HK-2 (cell line): ENCODE measurements around the gene BNIP5.

Source experiments
- DNase-seq: peaks from one replicate; pipeline ENCODE4 v3.0.0-alpha.2; 2018; ENCODE audit not compliant: unreplicated experiment

The BNIP5 gene

DNA sequence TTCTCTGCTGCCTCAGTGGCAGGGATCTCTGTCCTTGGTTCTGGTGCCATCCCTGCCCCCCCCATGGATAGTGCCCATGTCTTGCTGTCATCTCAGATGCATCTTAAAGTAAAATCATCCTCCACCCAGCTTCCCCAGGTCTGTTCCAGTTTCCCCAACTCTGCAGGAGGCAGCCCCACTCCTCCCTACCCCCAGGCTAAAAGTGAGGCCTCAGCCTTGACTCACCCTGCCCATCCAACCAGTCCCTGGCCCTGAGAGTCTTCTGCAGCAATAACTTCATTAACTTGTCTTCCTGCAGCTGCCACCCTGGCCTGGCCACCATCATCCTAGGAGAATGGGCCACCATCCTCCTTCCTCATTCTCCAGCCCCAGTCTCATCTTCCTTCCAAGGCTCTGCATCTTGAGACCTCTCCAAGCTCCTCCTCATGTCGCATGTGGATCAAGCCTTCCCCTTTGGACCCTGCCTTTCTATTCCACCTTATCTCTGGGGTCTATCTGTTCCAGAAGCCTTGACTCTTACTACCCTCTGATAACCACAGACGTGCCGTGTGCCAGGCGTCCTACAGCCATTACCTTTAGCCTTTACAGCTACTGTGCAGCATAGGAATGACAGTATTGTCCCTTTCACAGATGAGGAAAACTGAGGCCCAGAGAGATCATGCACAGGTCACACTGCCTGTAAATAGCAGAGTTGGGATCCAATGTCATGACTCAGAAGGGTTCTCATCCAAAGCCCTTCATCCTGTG lies 68.8 kb downstream of the BNIP5 start:
- DNase-seq: no peak

DNA sequence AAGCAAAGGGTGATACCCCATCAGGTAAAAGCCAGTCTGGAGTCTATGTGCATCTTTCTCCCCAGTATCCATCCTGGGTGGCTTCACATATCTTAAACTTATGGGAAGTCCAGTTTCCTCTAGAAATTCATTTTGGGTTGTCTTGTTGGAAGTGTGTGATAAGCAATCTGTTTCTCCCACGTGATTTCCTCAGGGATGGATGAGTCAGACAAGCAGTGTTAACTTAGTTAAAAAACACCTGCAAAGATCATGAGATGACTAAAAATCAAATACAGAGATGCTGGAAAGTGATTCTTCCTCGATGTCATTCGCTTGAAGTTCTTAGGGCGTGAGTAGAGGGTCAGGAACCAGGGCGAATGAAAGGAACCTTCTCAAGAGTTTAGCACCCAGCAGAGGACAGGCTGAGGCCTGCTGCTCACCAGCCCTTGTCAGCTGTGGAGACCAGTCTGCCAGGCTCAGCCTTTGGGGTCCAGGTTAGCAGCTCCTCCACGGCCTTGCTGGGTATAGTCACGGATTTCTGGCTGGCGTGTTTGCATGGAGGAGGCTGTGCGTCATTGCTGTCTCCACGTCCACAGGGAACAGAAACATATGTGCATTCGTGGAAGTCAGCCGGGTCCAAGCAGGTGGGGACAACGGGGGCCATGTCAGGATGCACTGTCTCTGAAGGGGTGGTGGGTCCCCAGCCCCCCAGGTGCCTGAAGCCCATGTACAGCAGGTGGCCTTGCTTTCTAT lies 69.6 kb downstream of the BNIP5 start:
- DNase-seq: no peak
